Mesodermal cell (in vitro differentiated cells): ENCODE data around the gene SOX13.

Source experiments
- H3K27ac ChIP-seq: 2 replicates; pipeline ENCODE4 v1.7.0; 2013; ENCODE audit warnings: mild to moderate bottlenecking, low read depth, low read length, moderate library complexity; ENCODE audit not compliant: severe bottlenecking
- H3K36me3 ChIP-seq: 2 replicates; pipeline ENCODE4 v1.7.1; 2013; ENCODE audit warnings: mild to moderate bottlenecking, low read length, moderate library complexity; ENCODE audit not compliant: control insufficient read depth, insufficient read depth
- H3K4me1 ChIP-seq: one replicate; pipeline ENCODE4 v1.7.1; 2013; ENCODE audit warnings: mild to moderate bottlenecking, low read length; ENCODE audit not compliant: insufficient read depth, control insufficient read depth, poor library complexity, severe bottlenecking
- H3K4me3 ChIP-seq: 2 replicates; pipeline ENCODE4 v1.7.0; 2013; ENCODE audit warnings: low read length, control low read depth, mild to moderate bottlenecking; ENCODE audit not compliant: insufficient read depth, poor library complexity, severe bottlenecking; ENCODE audit errors: extremely low read depth
- H3K9me3 ChIP-seq: 2 replicates; pipeline ENCODE4 v1.7.1; 2013; ENCODE audit warnings: mild to moderate bottlenecking, low read length, moderate library complexity; ENCODE audit not compliant: control insufficient read depth
- WGBS, 2 experiments: methylation state at CpG; one replicate each; pipeline ENCODE4 v1.1.5; 2013; ENCODE audit warnings: missing lambda C conversion rate in 2 of 2; ENCODE audit not compliant: insufficient coverage in 2 of 2; 5-methylcytosine and 5-hydroxymethylcytosine counted together

Gene SOX13

GRCh38 chr1:204062106-204062505 is 10.8 kb upstream of the SOX13 start:
- H3K27ac ChIP-seq = no peak overlapping the region
- H3K4me1 ChIP-seq = peaks cover 12% of the 10 kb centered on the region
- H3K36me3 ChIP-seq = no peaks in the 10 kb centered on the region
- no peaks in the 10 kb centered on the region for H3K9me3 ChIP-seq
- H3K4me3 ChIP-seq = no peak overlapping the region
- WGBS, 2 experiments = no CpG with 5 or more reads among the region's 2 CpGs

DNA sequence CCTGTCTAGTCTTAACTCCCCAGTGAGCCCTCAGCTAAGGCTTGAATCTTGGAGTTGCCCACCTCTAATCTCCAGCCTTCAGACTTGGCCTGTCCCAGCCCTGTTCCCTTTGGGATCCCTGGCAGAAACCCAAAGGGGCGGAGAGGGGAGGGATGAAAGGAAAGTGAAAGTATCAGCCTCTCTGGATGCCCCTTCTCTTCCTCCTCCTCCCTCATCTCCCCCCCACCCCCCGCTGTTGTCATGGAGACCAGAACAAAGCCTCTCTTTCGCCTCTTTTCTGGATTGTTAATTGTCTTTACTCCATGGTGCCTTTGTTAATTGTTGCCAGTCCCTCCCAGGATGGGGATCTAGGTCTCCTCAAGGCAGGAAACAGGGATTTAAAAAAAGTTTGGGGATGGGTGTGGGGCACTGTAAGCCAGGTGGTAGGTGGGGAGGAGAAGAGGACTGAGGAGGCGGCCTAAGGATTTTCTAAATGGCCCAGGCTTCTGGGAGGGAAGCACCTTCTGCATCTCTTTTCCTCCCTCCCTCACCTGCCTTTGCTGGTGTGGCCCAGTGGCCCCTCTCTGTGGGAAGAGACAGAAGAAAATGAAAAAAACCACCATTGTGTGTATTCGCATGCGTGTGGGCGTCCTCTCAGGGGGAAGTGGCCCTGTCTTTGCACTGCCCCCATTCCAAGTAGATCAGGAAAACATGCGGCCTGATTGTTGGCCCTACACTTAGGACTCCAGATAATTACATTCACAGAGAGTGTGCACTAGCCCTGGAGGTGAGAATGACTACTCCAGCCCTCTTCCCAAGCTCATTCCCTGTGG is 7.5 kb upstream of the SOX13 start:
- Histone ChIP-seq H3K4me1 (peaks cover 8% of the 10 kb centered on the region), H3K36me3 (no peaks in the 10 kb centered on the region), H3K27ac (peak overlapping the region; percentile 29), H3K9me3 (no peaks in the 10 kb centered on the region), H3K4me3 (no peak overlapping the region)
- WGBS, 2 experiments = 56 to 69% methylated on average over 4 of the region's 8 CpGs

- 74 to 90% methylated on average over 5 to 6 of the region's 7 CpGs for WGBS, 2 experiments
- no peak overlapping the region for H3K27ac ChIP-seq
Measured at GRCh38 chr1:204065986-204066300, 7.0 kb upstream of the SOX13 start.

DNA sequence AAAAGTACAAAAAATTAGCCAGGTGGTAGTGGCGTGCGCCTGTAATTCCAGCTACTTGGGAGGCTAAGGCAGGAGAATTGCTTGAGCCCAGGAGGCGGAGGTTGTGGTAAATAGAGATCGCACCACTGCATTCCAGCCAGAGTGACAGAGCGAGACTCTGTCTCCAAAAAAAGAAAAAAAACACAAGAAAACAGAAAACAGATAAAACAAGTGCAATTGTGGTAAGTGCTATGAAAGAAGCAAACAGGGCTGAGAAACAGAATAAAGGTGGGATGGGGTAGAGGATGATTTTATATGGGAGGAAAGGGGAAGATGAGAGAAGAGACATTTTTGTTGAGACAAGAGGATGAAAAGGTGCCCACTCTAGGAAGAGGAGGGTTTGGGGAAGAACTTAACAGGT is 5.0 kb upstream of the SOX13 start:
- WGBS, 2 experiments = no CpG with 5 or more reads among the region's 5 CpGs
- Histone ChIP-seq H3K4me1 (peaks cover 8% of the 10 kb centered on the region), H3K4me3 (no peak overlapping the region), H3K9me3 (no peaks in the 10 kb centered on the region), H3K27ac (no peak overlapping the region), H3K36me3 (no peaks in the 10 kb centered on the region)

More at GRCh38 chr1:204065986-204066300, 7.0 kb upstream of the SOX13 start:
- H3K4me3 ChIP-seq = no peak overlapping the region
- H3K4me1 ChIP-seq = peaks cover 8% of the 10 kb centered on the region
- H3K9me3 ChIP-seq = no peaks in the 10 kb centered on the region
- H3K36me3 ChIP-seq = no peaks in the 10 kb centered on the region

DNA sequence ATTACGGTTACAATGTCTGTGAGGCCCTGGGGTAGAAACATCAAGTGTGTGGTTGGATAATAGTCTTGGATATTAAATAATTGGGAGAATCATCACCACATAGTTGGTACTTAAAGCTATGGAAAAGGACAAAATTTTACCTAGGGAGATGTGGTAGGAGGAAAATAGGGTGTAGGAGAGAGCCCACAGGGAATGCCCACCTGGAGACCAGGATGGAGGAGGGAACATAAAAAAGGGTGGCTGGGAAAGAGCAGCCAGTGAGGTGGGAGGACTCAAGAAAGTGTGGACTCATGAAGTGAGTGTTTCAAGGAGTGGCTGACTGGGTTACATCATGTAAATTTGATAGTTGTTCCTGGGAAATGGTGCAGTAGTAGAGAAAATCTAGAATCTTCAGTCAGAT is 3.0 kb upstream of the SOX13 start:
- H3K9me3 ChIP-seq = no peaks in the 10 kb centered on the region
- H3K36me3 ChIP-seq = no peaks in the 10 kb centered on the region
- no CpG with 5 or more reads among the region's 1 CpG for WGBS, 2 experiments
- H3K4me1 ChIP-seq = peaks cover 8% of the 10 kb centered on the region
- H3K4me3 ChIP-seq = no peak overlapping the region
- H3K27ac ChIP-seq = no peak overlapping the region

DNA sequence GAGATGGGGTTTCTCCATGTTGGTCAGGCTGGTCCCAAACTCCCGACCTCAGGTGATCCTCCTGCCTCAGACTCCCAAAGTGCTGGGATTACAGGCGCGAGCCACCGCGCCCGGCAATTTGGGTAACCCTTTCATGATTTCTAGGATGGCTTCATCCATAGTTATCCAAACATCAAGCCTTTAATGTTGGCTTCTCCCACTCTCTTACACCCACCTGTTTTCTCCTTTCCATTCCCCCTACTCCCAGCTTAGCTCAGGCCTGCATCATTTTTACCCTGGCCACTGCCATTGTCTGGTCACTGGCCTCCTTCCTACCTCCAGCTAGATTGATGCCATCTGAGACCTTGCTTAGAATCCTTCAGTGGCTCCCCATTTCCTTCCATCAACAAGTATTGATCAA is 2.0 kb upstream of the SOX13 start:
- 99 to 100% methylated on average over 2 to 6 of the region's 6 CpGs for WGBS, 2 experiments
- Histone ChIP-seq H3K36me3 (no peaks in the 10 kb centered on the region), H3K4me3 (no peak overlapping the region), H3K4me1 (peaks cover 9% of the 10 kb centered on the region), H3K9me3 (no peaks in the 10 kb centered on the region), H3K27ac (no peak overlapping the region)

- Histone ChIP-seq H3K9me3 (no peaks in the 10 kb centered on the region), H3K4me1 (peaks cover 25% of the 10 kb centered on the region), H3K36me3 (no peaks in the 10 kb centered on the region), H3K4me3 (peak overlapping the region; percentile 88), H3K27ac (peak overlapping the region; percentile 62)
- WGBS, 2 experiments = 0 to 2% methylated on average over 21 to 26 of the region's 39 CpGs
Measured at GRCh38 chr1:204073837-204074273, 940 bp downstream of the SOX13 start.

GRCh38 chr1:204074274-204075138 is 1.6 kb downstream of the SOX13 start:
- Histone ChIP-seq H3K4me3 (peak overlapping the region; percentile 88), H3K9me3 (no peaks in the 10 kb centered on the region), H3K36me3 (no peaks in the 10 kb centered on the region), H3K27ac (peak overlapping the region; percentile 62), H3K4me1 (peaks cover 28% of the 10 kb centered on the region)
- 0 to 1% methylated on average over 40 to 43 of the region's 65 CpGs for WGBS, 2 experiments

GRCh38 chr1:204075139-204075521 is 2.2 kb downstream of the SOX13 start:
- H3K27ac ChIP-seq = peak overlapping the region; percentile 62
- H3K36me3 ChIP-seq = no peaks in the 10 kb centered on the region
- WGBS, 2 experiments = 7% methylated on average over 28 to 31 of the region's 31 CpGs
- peak overlapping the region; percentile 88 for H3K4me3 ChIP-seq
- H3K4me1 ChIP-seq = peaks cover 34% of the 10 kb centered on the region
- H3K9me3 ChIP-seq = no peaks in the 10 kb centered on the region

GRCh38 chr1:204075890-204076846 is 3.3 kb downstream of the SOX13 start:
- no peak overlapping the region for H3K4me3 ChIP-seq
- 67 to 69% methylated on average over 3 of the region's 4 CpGs for WGBS, 2 experiments

More at GRCh38 chr1:204075890-204076846, 3.3 kb downstream of the SOX13 start:
- no peaks in the 10 kb centered on the region for H3K9me3 ChIP-seq
- peaks cover 36% of the 10 kb centered on the region for H3K4me1 ChIP-seq
- no peak overlapping the region for H3K27ac ChIP-seq
- no peaks in the 10 kb centered on the region for H3K36me3 ChIP-seq
